Coronary artery (tissue), 2 donors: ENCODE measurements around the gene KCNMB1.

Source experiments
- DNase-seq: peaks from one replicate; pipeline ENCODE4 v3.0.0-alpha.2; 2017; ENCODE audit warnings: low spot score
- H3K27ac ChIP-seq, 2 donors: fragments of 200-600 bp; sonication (generic); one replicate each; pipeline ENCODE4 v1.5.1; 2016 to 2019
- H3K4me3 ChIP-seq: fragments of 200-600 bp; sonication (generic); 2 replicates; pipeline ENCODE4 v1.5.1; 2016; ENCODE audit warnings: mild to moderate bottlenecking, moderate library complexity
- CTCF ChIP-seq: fragments of 200-600 bp; sonication (generic); IDR thresholded peaks from one replicate; pipeline ENCODE4 v1.5.1; 2019; ENCODE audit warnings: antibody characterized with exemption

The KCNMB1 gene

GRCh38 chr5:170431571-170431970 is 42.4 kb upstream of the KCNMB1 start:
- no peak for DNase-seq
- Histone ChIP-seq H3K27ac (no peak overlapping the region), H3K4me3 (no peak overlapping the region)
- TF ChIP-seq CTCF = no peak

- DNase-seq = no peak
- H3K4me3 ChIP-seq = no peak overlapping the region
- H3K27ac ChIP-seq = no peak overlapping the region
- no peak for TF ChIP-seq CTCF
Measured at GRCh38 chr5:170430866-170431437, 41.8 kb upstream of the KCNMB1 start.

GRCh38 chr5:170430256-170430655 is 41.1 kb upstream of the KCNMB1 start:
- Histone ChIP-seq H3K4me3 (no peak overlapping the region), H3K27ac (no peak overlapping the region)
- no peak for TF ChIP-seq CTCF
- DNase-seq = no peak

- no peak for TF ChIP-seq CTCF
- Histone ChIP-seq H3K4me3 (no peak overlapping the region), H3K27ac (no peak overlapping the region)
- no peak for DNase-seq
Measured at GRCh38 chr5:170429014-170429413, 39.8 kb upstream of the KCNMB1 start.

GRCh38 chr5:170427672-170428236 is 38.6 kb upstream of the KCNMB1 start:
- no peak for DNase-seq
- Histone ChIP-seq H3K4me3 (no peak overlapping the region), H3K27ac (no peak overlapping the region)
- TF ChIP-seq CTCF = no peak

GRCh38 chr5:170426786-170427185 is 37.6 kb upstream of the KCNMB1 start:
- no peak overlapping the region for H3K4me3 ChIP-seq
- no peak for DNase-seq
- TF ChIP-seq CTCF = no peak
- H3K27ac ChIP-seq = no peak overlapping the region

GRCh38 chr5:170426149-170426767 is 37.1 kb upstream of the KCNMB1 start:
- DNase-seq = no peak
- no peak overlapping the region for H3K4me3 ChIP-seq
- no peak for TF ChIP-seq CTCF
- no peak overlapping the region for H3K27ac ChIP-seq
